Lower leg skin (tissue), 3 donors: Measurements from ENCODE around the gene RAD51B.

Experiments used
- POLR2A ChIP-seq, 2 donors: fragments of 450-650 bp; IDR thresholded peaks; one replicate each; pipeline ENCODE4 v1.6.1; 2016 to 2017; ENCODE audit warnings: antibody characterized with exemption in 2 of 2, mild to moderate bottlenecking in 1 of 2, moderate library complexity in 1 of 2
- TF ChIP-seq, protein P1 (sequence below), 3 donors: fragments of 450-650 bp; IDR thresholded peaks; one replicate each; pipeline ENCODE4 v1.5.1; 2016; ENCODE audit warnings: antibody characterized with exemption in 3 of 3, mild to moderate bottlenecking in 3 of 3, moderate library complexity in 2 of 3

DNA sequence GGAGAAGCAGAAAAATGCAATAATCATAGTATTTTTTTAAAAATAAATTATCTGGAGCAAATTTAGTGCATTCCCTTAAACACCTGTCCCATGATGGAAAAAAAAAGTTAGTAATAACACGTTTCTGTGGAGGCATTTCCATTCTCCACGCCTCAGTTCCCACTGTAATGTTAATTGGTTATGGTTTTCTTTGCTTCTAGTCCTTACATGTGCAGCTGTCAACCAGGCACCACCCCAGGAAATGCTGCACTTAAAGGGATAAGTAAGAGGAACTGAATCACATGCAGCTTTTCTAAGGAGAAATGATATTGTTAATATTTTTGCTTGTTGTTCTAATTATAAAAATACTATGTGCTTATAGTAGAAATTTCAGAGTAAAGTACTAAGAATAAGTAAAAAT lies 733.0 kb downstream of the RAD51B start:
- no peak for TF ChIP-seq POLR2A (IDR thresholded peaks at IDR 0.05)
- TF ChIP-seq, protein P1, sequence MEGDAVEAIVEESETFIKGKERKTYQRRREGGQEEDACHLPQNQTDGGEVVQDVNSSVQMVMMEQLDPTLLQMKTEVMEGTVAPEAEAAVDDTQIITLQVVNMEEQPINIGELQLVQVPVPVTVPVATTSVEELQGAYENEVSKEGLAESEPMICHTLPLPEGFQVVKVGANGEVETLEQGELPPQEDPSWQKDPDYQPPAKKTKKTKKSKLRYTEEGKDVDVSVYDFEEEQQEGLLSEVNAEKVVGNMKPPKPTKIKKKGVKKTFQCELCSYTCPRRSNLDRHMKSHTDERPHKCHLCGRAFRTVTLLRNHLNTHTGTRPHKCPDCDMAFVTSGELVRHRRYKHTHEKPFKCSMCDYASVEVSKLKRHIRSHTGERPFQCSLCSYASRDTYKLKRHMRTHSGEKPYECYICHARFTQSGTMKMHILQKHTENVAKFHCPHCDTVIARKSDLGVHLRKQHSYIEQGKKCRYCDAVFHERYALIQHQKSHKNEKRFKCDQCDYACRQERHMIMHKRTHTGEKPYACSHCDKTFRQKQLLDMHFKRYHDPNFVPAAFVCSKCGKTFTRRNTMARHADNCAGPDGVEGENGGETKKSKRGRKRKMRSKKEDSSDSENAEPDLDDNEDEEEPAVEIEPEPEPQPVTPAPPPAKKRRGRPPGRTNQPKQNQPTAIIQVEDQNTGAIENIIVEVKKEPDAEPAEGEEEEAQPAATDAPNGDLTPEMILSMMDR (IDR thresholded peaks at IDR 0.05), result no peak
